H1 (cell line): ENCODE data around the gene SNX6. TPM values are rescaled to one million over a fixed set of nuclear protein-coding genes. Genes with fewer than 3 reads are reported as not detected.

Source experiments
- CTCF ChIA-PET: fragments of 300-600 bp; sonication (Branson Sonifier 250); formaldehyde crosslinking; loops from one replicate; lab custom pipeline; 2021; ENCODE audit not compliant: partially characterized antibody; lab: Charles Lee
- POLR2A ChIA-PET: fragments of 300-600 bp; sonication (Branson Sonifier 250); formaldehyde crosslinking; loops from one replicate; lab custom pipeline; 2021; ENCODE audit warnings: inconsistent platforms; ENCODE audit not compliant: partially characterized antibody; lab: Charles Lee
- DNase-seq, 2 experiments: peaks; one replicate each; pipeline versions ENCODE4 v3.0.0 to v3.0.0-alpha.2; 2010 to 2022; ENCODE audit warnings: low spot score in 2 of 2, low read depth in 1 of 2, mixed read lengths in 1 of 2
- FAIRE-seq: peaks from 2 replicates; lab custom pipeline; 2011; peaks lifted over from hg19 to GRCh38; lab: Jason Lieb, UNC
- H2AFZ ChIP-seq: 2 replicates; pipeline ENCODE4 v1.8.1; 2012; ENCODE audit warnings: low read length, inconsistent platforms
- H2AK5ac ChIP-seq: 2 replicates; pipeline ENCODE4 v1.6.1; 2013; ENCODE audit warnings: low read depth, low read length
- H2BK120ac ChIP-seq: replicated peaks from 2 replicates; pipeline ENCODE3; 2013; ENCODE audit warnings: low read depth, low read length, inconsistent platforms
- H2BK12ac ChIP-seq: 2 replicates; pipeline ENCODE4 v1.6.1; 2013; ENCODE audit warnings: low read depth, low read length
- H2BK15ac ChIP-seq: 2 replicates; pipeline ENCODE4 v1.6.1; 2013; ENCODE audit warnings: low read length
- H2BK20ac ChIP-seq: 2 replicates; pipeline ENCODE4 v1.6.1; 2013; ENCODE audit warnings: low read length
- H2BK5ac ChIP-seq: 2 replicates; pipeline ENCODE4 v1.6.1; 2013; ENCODE audit warnings: low read depth, low read length
- H3K14ac ChIP-seq: 2 replicates; pipeline ENCODE4 v1.6.1; 2013; ENCODE audit warnings: inconsistent platforms; ENCODE audit not compliant: insufficient read length
- H3K18ac ChIP-seq: 2 replicates; pipeline ENCODE4 v1.6.1; 2013; ENCODE audit warnings: low read length; ENCODE audit errors: extremely low read depth
- H3K23ac ChIP-seq: 2 replicates; pipeline ENCODE4 v1.6.1; 2013; ENCODE audit warnings: inconsistent platforms; ENCODE audit not compliant: insufficient read length
- H3K23me2 ChIP-seq: 2 replicates; pipeline ENCODE4 v1.6.1; 2013; ENCODE audit warnings: low read depth, low read length
- H3K27ac ChIP-seq: 2 replicates; pipeline ENCODE4 v1.6.1; 2011; ENCODE audit warnings: low read depth, low read length, inconsistent platforms
- H3K27me3 ChIP-seq, 4 experiments: replicated peaks in 1 of 4; 1 replicate in 1 of 4; 2 replicates in 3 of 4; pipeline versions ENCODE4 v1.6.1 to v1.8.1; 2011 to 2013; ENCODE audit warnings: low read length in 3 of 4, mild to moderate bottlenecking in 3 of 4, inconsistent platforms in 2 of 4, mixed read lengths in 2 of 4, moderate library complexity in 1 of 4; ENCODE audit not compliant: control insufficient read depth in 3 of 4, insufficient read depth in 3 of 4; ENCODE audit errors: extremely low read depth in 1 of 4
- H3K36me3 ChIP-seq, 4 experiments: 2 replicates each; pipeline versions ENCODE4 v1.6.1 to v1.8.1; 2011 to 2013; ENCODE audit warnings: mild to moderate bottlenecking in 4 of 4, low read length in 3 of 4, moderate library complexity in 2 of 4, control low read depth in 1 of 4, inconsistent platforms in 1 of 4; ENCODE audit not compliant: insufficient read depth in 4 of 4, control insufficient read depth in 2 of 4
- H3K4ac ChIP-seq: replicated peaks from 2 replicates; pipeline ENCODE3; 2013; ENCODE audit warnings: low read length, low read depth, mixed read lengths, inconsistent platforms; ENCODE audit not compliant: insufficient read length
- H3K4me1 ChIP-seq, 4 experiments: replicated peaks in 1 of 4; 1 replicate in 1 of 4; 2 replicates in 3 of 4; pipeline versions ENCODE4 v1.6.1 to v1.8.1; 2011 to 2013; ENCODE audit warnings: low read length in 3 of 4, inconsistent platforms in 2 of 4, mixed read lengths in 1 of 4; ENCODE audit not compliant: insufficient read depth in 4 of 4, control insufficient read depth in 3 of 4
- H3K4me2 ChIP-seq, 2 experiments: 2 replicates each; pipeline versions ENCODE4 v1.6.1 to v1.8.1; 2011 to 2013; ENCODE audit warnings: low read depth in 2 of 2, low read length in 2 of 2, control low read depth in 1 of 2, inconsistent platforms in 1 of 2, mild to moderate bottlenecking in 1 of 2; ENCODE audit not compliant: insufficient read depth in 1 of 2
- H3K4me3 ChIP-seq, 4 experiments: fragments of 200-600, 300-600 bp in 1 of 4; sonication (generic), shearing (Covaris generic), sonication (Bioruptor Twin) in 1 of 4; 2 replicates each; pipeline versions ENCODE4 v1.5.1 to v1.8.1; 2011 to 2016; ENCODE audit warnings: low read length in 4 of 4, low read depth in 3 of 4, control low read depth in 2 of 4, inconsistent platforms in 2 of 4, mild to moderate bottlenecking in 2 of 4, mixed read lengths in 1 of 4, moderate library complexity in 1 of 4; ENCODE audit not compliant: insufficient read depth in 2 of 4; ENCODE audit errors: extremely low read depth in 1 of 4
- H3K56ac ChIP-seq: replicated peaks from 2 replicates; pipeline ENCODE3; 2013; ENCODE audit warnings: low read depth, mild to moderate bottlenecking, mixed read lengths, low read length, inconsistent platforms; ENCODE audit not compliant: insufficient read length
- H3K79me1 ChIP-seq: 2 replicates; pipeline ENCODE4 v1.6.1; 2013; ENCODE audit warnings: low read depth, low read length, control low read depth
- H3K79me2 ChIP-seq, 2 experiments: 2 replicates each; pipeline versions ENCODE4 v1.6.1 to v1.8.1; 2012 to 2013; ENCODE audit warnings: low read length in 2 of 2, mild to moderate bottlenecking in 2 of 2, inconsistent platforms in 1 of 2; ENCODE audit not compliant: insufficient read depth in 2 of 2, control insufficient read depth in 1 of 2
- H3K9ac ChIP-seq, 4 experiments: replicated peaks in 1 of 4; 1 replicate in 1 of 4; 2 replicates in 3 of 4; pipeline versions ENCODE4 v1.6.1 to v1.8.1; 2011 to 2013; ENCODE audit warnings: low read depth in 3 of 4, low read length in 3 of 4, control low read depth in 2 of 4, mild to moderate bottlenecking in 2 of 4, moderate library complexity in 2 of 4, inconsistent platforms in 1 of 4; ENCODE audit errors: extremely low read depth in 1 of 4
- H3K9me3 ChIP-seq, 2 experiments: 2 replicates each; pipeline versions ENCODE4 v1.6.1 to v1.8.1; 2012 to 2013; ENCODE audit warnings: mild to moderate bottlenecking in 2 of 2, moderate library complexity in 2 of 2, control low read depth in 1 of 2, inconsistent platforms in 1 of 2, low read depth in 1 of 2, low read length in 1 of 2, mixed read lengths in 1 of 2; ENCODE audit not compliant: insufficient read depth in 2 of 2
- H4K20me1 ChIP-seq, 2 experiments: replicated peaks in 1 of 2; 2 replicates each; pipeline versions ENCODE3 to v1.8.1; 2011 to 2013; ENCODE audit warnings: inconsistent platforms in 2 of 2, low read length in 2 of 2, mild to moderate bottlenecking in 1 of 2; ENCODE audit not compliant: insufficient read depth in 2 of 2, control insufficient read depth in 1 of 2
- H4K5ac ChIP-seq: 2 replicates; pipeline ENCODE4 v1.6.1; 2013; ENCODE audit warnings: low read length, low read depth, mixed read lengths, inconsistent platforms; ENCODE audit not compliant: insufficient read length
- H4K8ac ChIP-seq: 2 replicates; pipeline ENCODE4 v1.8.0; 2013; ENCODE audit warnings: mild to moderate bottlenecking, moderate library complexity, low read length, inconsistent platforms; ENCODE audit not compliant: insufficient read depth; ENCODE audit errors: extremely low read depth
- H4K91ac ChIP-seq: replicated peaks from 2 replicates; pipeline ENCODE3; 2013; ENCODE audit warnings: low read length, mixed read lengths, inconsistent platforms; ENCODE audit not compliant: insufficient read length
- ASH2L ChIP-seq: fragments of 200-600, 300-600 bp; sonication (generic); IDR thresholded peaks from one replicate; pipeline ENCODE4 v1.7.1; 2017; ENCODE audit warnings: low read length
- ATF3 ChIP-seq: IDR thresholded peaks from 2 replicates; pipeline ENCODE4 v1.6.1; 2011; ENCODE audit warnings: low read depth, mild to moderate bottlenecking, low read length; ENCODE audit not compliant: insufficient read depth
- CBX5 ChIP-seq: fragments of 300-800, 300-1000 bp; sonication (generic); IDR thresholded peaks from 2 replicates; pipeline ENCODE4 v1.7.1; 2016; ENCODE audit warnings: antibody characterized with exemption, low read length, low read depth
- CREB1 ChIP-seq: IDR thresholded peaks from 2 replicates; pipeline ENCODE4 v1.6.1; 2012; ENCODE audit warnings: inconsistent platforms
- CTBP2 ChIP-seq: IDR thresholded peaks from 2 replicates; pipeline ENCODE4 v1.7.0; 2011; ENCODE audit warnings: borderline replicate concordance, mild to moderate bottlenecking, moderate library complexity, mixed read lengths, low read length; ENCODE audit not compliant: insufficient read depth, insufficient read length
- EP300 ChIP-seq, 2 experiments: IDR thresholded peaks; 1 replicate in 1 of 2; 2 replicates in 1 of 2; pipeline ENCODE4 v1.6.1; 2011 to 2012; ENCODE audit warnings: low read depth in 2 of 2, low read length in 2 of 2, mild to moderate bottlenecking in 2 of 2, borderline replicate concordance in 1 of 2, inconsistent platforms in 1 of 2, moderate library complexity in 1 of 2
- KDM5A ChIP-seq: fragments of 200-600 bp; IDR thresholded peaks from 2 replicates; pipeline ENCODE4 v1.7.1; 2012; ENCODE audit warnings: mild to moderate bottlenecking, low read length, inconsistent platforms, mixed read lengths
- POU5F1 ChIP-seq: IDR thresholded peaks from 2 replicates; pipeline ENCODE4 v1.6.1; 2011; ENCODE audit warnings: low read depth, mild to moderate bottlenecking, low read length, moderate library complexity
- SIN3A ChIP-seq, 2 experiments: IDR thresholded peaks in 1 of 2; conservative IDR thresholded peaks in 1 of 2; 2 replicates each; pipeline ENCODE4 v1.6.1; 2011 to 2012; ENCODE audit warnings: low read length in 2 of 2, improper control_type of control experiment in 1 of 2, low read depth in 1 of 2, mild to moderate bottlenecking in 1 of 2
- SIRT6 ChIP-seq: IDR thresholded peaks from one replicate; pipeline ENCODE4 v1.7.1; 2012; ENCODE audit warnings: low read length, inconsistent platforms
- SP1 ChIP-seq: IDR thresholded peaks from 2 replicates; pipeline ENCODE4 v1.6.1; 2011; ENCODE audit warnings: low read depth, low read length
- SP2 ChIP-seq: IDR thresholded peaks from 2 replicates; pipeline ENCODE4 v1.6.1; 2012; ENCODE audit warnings: mild to moderate bottlenecking, low read length, inconsistent platforms
- SP4 ChIP-seq: IDR thresholded peaks from 2 replicates; pipeline ENCODE4 v1.6.1; 2012; ENCODE audit warnings: low read length, inconsistent platforms
- TAF1 ChIP-seq: IDR thresholded peaks from 2 replicates; pipeline ENCODE4 v1.6.1; 2011; ENCODE audit warnings: mild to moderate bottlenecking, low read depth, low read length
- TEAD4 ChIP-seq: IDR thresholded peaks from 2 replicates; pipeline ENCODE4 v1.6.1; 2012; ENCODE audit warnings: low read depth, low read length, inconsistent platforms, mixed read lengths
- WGBS, 2 experiments: shearing (Covaris generic) in 1 of 2; methylation state at CpG; one replicate each; pipeline versions ENCODE4 v1.1.6 to v1.1.7; 2013 to 2015; ENCODE audit warnings: low lambda C conversion rate in 2 of 2, mixed read lengths in 2 of 2, inconsistent platforms in 1 of 2, low coverage in 1 of 2, missing lambda C conversion rate in 1 of 2; ENCODE audit not compliant: insufficient replicate concordance in 2 of 2, insufficient coverage in 1 of 2, insufficient read length in 1 of 2; ENCODE audit errors: extremely low coverage in 1 of 2, missing lambda C conversion rate in 1 of 2; 5-methylcytosine and 5-hydroxymethylcytosine counted together
- polyA plus RNA-seq, 7 experiments: library from polyadenylated mRNA; depleted of rRNA in 3 of 7; stranded (reverse) in 5 of 7; unstranded in 2 of 7; fragments of >200 nt in 5 of 7; fragments of 200-250 nt in 2 of 7; gene quantifications; 1 replicate in 5 of 7; 2 replicates in 1 of 7; 4 replicates in 1 of 7; pipeline versions ENCODE4 v1.2.1 to v1.2.3, GENCODE V29; 2011 to 2013; ENCODE audit warnings: missing spikeins in 2 of 7, mixed read lengths in 2 of 7
- total RNA-seq: library from RNA; stranded (reverse); fragmentation: NEBNext Ultra II Directional; extraction: Animal tissue kit (Norgen Biotek cat#: 25700); gene quantifications from 2 replicates; pipeline ENCODE4 v1.2.1, GENCODE V29; 2021

The SNX6 gene
- total and polyA plus RNA-seq, 2 of the 8 experiments (the other 6 are each of a cell fraction or from before 2014, with no cell fraction given) = 53.4 to 71.1 TPM

- Histone ChIP-seq H3K4me1 (no peaks in the 10 kb centered on the region), H3K4ac (no peak overlapping the region), H2BK120ac (no peak overlapping the region), H4K5ac (no peak overlapping the region), H3K36me3 (no peaks in the 10 kb centered on the region), H3K9me3 (no peaks in the 10 kb centered on the region), H2BK20ac (no peak overlapping the region), H3K9ac (no peak overlapping the region), H3K79me2 (no peaks in the 10 kb centered on the region), H3K18ac (no peak overlapping the region), H2BK12ac (no peak overlapping the region), H3K14ac (no peak overlapping the region), H4K91ac (no peak overlapping the region), H4K8ac (no peak overlapping the region), H3K79me1 (no peaks in the 10 kb centered on the region; the same call in 1 of the 2 replicates), H2AFZ (no peak overlapping the region), H4K20me1 (no peaks in the 10 kb centered on the region), H3K4me3 (no peak overlapping the region), H3K23ac (no peak overlapping the region), H2BK5ac (no peak overlapping the region), H3K27me3 (no peaks in the 10 kb centered on the region), H2AK5ac (no peak overlapping the region), H3K27ac (no peak overlapping the region), H3K23me2 (no peaks in the 10 kb centered on the region), H3K4me2 (no peak overlapping the region), H2BK15ac (no peak overlapping the region), H3K56ac (no peak overlapping the region)
- no peak for DNase-seq
- CTCF ChIA-PET = no interaction called here
- POLR2A ChIA-PET = interaction anchor here (1.8 kb wide), 1 partner anchor 25 kb away, joined by 5 read pairs; no protein-coding TSS in a partner anchor
- no peak for FAIRE-seq
- 90% methylated on average over 2 of the region's 2 CpGs; no CpG with 5 or more reads in 1 of the 2 experiments for WGBS, 2 experiments
- TF ChIP-seq ASH2L (no peak), TAF1 (no peak), SP1 (no peak), SIN3A (conservative IDR thresholded peaks at IDR 0.05 in 1 of 2, IDR thresholded peaks at IDR 0.05 in 1 of 2; ENCODE audit: low read depth in 1 of 2, low read length in 2 of 2) (no peak), CREB1 (no peak), SP4 (no peak), EP300 (IDR thresholded peaks at IDR 0.05; ENCODE audit: borderline replicate concordance in 1 of 2, low read depth in 2 of 2, low read length in 2 of 2) (no peak), KDM5A (no peak), SIRT6 (no peak), CBX5 (no peak), POU5F1 (no peak), TEAD4 (no peak), CTBP2 (no peak), ATF3 (no peak), SP2 (no peak)
These were observed 38.2 kb upstream of the SNX6 start for GRCh38 chr14:34668111-34668510.
